GM19035 (cell line): ENCODE measurements around the gene ZNF593OS.

ENCODE experiments used
- ATAC-seq: cut with Tn5 transposase; IDR thresholded peaks from one replicate; pipeline ENCODE4 v1.9.1; 2021; ENCODE audit not compliant: unreplicated experiment

The ZNF593OS gene

DNA sequence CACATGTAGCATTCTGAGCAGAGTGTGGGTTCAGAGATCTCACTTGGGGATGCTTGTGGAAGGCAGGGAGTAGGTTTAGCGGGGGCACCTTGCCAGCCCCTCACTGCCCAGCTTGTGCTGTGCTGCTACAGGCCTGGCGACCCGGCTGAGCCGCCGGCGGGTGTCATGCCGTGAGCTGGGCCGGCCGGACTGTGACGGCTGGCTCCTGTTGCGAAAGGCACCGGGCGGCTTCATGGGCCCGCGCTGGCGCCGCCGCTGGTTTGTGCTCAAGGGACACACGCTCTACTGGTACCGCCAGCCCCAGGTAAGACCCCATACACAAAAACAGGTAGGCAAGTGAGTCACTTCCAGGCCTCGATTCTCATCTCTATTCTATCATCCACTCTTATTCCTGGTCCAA lies 13.3 kb upstream of the ZNF593OS start:
- ATAC-seq: no peak

DNA sequence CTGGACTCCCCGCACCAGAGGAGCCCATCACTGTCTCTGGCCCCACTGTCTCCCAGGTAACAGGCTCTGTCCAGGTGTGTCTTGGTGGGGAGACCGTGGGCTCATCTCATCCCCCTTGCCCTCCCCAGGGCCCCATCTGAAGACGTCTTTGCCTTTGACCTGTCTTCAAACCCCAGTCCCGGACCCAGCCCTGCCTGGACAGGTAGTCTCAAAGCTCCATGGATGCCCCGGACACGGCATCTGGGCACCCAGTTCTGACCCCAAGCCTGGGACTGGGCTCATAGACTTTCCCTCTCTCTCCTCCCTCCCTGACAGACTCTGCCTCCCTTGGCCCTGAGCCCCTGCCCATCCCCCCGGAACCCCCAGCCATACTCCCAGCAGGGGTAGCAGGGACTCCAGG lies 12.5 kb upstream of the ZNF593OS start:
- ATAC-seq: no peak

DNA sequence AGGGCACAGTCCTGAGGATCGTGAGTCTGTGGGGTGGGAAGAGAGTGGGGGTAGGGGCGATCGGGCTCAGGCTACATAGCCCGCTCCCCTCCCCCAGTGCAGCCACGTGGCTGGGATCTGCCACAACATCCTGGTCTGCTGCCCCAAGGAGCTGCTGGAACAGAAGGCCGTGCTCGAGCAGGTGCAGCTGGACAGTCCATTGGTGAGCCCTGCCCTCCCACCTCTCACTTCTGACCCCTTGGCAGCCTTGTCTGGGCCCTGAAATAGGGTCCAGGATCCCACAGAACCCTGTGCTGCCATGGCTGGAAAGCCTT lies 10.7 kb upstream of the ZNF593OS start:
- ATAC-seq: no peak

DNA sequence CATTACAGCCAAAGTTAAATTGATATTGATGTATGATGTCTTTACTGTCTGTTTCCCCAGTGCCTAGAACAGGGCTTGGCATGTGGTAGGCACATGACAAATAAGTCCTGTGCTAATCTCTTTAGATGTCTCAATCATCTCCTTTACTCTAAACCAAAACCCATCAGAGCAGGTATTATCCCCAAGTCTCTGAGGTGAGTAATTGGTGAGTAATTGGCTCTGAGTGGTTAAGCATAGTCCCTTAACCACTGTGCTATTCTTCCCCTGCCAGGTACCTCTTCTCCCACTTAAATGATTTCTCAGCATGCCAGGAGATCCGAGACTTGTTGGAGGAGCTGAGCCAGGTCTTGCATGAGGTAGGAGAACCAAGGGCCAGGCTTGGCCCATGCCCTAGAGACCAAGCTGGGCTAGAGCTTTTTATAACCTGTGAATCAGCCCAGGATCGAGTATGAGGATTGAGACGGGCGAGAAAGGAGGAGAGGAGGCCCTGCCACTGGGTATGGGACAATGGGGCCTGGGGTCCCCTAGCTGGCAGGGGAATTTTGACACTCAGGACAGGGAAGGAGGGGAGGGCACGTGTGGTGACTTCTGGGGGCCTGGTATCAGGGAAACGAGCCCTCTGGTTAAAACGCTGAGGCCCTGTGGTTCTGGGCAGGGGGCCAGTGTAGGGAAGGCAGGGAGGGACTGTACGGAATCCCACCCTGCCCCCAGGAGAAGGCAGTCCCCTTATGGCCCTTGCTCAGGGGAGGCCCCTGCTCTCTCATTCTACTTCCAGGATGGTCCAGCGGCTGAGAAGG lies 10.2 kb upstream of the ZNF593OS start:
- ATAC-seq: no peak

DNA sequence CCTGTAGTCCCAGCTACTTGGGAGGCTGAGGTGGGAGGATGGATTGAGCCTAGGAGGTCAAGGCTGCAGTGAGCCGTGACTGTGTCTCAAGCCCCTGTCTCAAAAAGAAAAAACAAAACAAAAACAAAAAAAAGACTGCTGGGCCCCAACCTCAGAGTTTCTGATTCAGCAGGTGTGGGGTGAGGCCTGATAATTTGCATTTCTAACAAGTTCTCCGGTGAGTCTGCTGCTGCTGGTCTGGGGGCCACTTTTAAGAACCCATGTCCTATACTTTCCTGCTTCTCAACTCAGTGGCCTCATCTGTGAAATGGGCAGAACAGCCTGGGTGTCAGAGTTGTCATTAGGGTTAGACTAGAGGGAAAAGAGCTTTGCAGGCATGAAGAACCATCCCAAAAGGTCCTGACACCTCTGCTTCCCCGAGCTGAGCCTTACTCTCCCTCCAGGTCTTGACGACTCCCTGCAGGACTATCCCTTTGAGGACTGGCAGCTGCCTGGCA lies 8.4 kb upstream of the ZNF593OS start:
- ATAC-seq: no peak

DNA sequence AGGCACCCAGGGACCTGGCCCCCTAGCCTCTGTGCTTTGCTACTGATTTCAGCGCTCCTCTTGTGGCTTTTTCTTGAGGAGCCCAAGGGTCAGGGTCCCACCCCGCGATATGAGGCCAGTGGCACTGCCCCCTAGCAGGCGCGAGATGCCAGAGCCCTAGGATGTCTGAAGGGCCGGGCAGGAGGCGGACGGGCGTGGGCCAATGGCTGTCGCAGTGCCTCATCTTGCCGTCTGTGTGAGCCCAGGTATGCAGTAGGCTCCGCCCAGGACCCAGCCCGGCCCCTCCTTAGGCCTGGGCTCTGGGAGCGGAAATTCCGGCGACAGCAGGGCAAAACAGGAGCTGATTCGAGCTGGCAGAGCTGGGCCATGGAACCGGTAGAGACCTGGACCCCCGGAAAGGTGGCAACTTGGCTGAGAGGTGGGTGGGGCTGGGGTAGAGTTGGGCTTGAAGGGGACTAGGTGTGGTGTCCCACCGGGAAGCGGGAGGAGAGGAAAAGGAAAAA lies 5.6 kb upstream of the ZNF593OS start, which contains the start of gene CNKSR1:
TSS of gene CNKSR1 (plus strand) at position 310 of the 503 bp plus-strand sequence. CDS start at position 367, 57 bp downstream.
- ATAC-seq: no peak

DNA sequence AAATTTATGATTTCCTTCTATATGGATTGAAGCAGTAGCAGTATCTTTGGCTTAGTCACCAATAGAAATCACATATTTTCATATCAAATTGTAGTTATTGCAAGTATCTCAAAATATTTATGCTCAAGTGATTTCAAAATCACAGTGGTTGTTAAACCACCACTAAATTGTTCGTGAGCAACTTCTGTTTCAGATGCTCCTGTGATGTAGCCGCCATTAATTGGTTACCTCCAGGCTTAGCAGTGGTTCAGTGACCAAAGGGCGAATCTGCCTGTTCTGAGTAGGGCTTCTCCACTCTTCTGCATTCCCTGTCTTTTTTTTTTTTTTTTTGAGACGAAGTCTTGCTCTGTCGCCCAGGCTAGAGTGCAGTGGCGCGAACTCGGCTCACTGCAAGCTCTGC lies 3.7 kb upstream of the ZNF593OS start:
- ATAC-seq: no peak

DNA sequence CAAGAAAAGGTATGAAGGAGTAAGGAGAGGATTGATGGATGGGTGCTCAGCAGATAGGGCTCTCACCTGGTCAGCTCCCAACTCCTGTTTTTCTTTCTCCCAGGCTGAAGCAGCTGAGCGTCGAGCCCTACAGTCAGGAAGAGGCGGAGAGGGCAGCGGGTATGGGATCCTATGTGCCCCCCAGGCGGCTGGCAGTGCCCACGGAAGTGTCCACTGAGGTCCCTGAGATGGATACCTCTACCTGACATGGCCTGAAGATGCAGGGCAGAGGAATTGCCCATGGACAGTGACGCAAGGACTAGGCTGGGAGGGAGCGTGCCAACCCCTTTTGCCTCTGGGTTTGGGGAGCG lies 1.2 kb downstream of the ZNF593OS start:
- ATAC-seq: no peak

DNA sequence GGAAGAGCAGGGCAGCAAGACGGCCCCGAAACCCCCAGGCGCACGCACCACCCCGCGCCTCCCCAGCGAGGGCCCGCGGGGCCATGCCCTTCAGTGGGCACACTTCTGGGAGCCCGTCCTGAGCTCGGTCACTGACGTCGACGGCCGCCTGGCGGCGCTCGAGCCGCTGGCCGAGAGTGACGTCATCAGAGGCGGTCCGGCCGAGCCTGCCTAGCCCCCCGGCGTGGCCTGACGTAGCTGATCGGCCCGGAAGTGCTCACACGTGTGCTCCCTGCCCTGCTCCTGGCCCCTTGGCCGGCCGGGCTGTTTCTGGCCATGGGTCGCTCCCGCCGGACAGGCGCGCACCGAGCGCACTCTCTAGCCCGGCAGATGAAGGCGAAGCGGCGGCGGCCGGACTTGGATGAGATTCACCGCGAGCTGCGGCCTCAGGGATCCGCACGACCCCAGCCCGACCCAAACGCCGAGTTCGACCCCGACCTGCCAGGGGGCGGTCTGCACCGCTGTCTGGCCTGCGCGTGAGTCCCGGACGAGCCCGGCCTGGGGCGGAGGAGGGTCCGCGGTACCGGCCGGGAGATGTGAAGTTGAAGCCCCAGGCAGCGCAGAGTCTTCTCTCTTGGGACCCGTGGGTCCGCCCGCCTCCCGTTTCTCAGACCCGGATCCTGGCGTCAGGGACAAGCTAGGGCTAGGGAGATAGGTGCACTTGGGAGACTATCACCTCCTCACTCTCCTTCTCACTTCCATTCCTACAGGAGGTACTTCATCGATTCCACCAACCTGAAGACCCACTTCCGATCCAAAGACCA lies 1.8 kb downstream of the ZNF593OS start, which contains the start of gene ZNF593:
TSS of gene ZNF593 (plus strand) at position 240 of the 803 bp plus-strand sequence. CDS start at position 316, 76 bp downstream.
- ATAC-seq: peak; percentile 94

DNA sequence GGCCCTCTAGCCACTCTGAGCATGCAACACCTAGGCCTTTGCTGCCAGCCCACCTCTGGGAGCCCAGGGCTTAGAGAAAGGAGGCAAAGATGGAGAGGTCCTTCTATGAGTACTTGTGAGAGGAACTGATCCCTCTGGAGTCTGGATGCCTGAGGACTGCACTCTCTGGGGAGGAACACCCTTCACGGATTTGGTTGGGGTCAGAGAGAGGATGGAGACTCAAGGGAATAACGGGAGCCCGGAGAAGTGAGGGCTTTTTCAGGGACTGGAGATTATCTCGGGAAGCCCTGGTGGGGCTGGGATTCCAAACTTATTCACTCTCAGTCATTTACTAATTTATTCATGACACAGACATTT lies 2.5 kb downstream of the ZNF593OS start:
- ATAC-seq: no peak

DNA sequence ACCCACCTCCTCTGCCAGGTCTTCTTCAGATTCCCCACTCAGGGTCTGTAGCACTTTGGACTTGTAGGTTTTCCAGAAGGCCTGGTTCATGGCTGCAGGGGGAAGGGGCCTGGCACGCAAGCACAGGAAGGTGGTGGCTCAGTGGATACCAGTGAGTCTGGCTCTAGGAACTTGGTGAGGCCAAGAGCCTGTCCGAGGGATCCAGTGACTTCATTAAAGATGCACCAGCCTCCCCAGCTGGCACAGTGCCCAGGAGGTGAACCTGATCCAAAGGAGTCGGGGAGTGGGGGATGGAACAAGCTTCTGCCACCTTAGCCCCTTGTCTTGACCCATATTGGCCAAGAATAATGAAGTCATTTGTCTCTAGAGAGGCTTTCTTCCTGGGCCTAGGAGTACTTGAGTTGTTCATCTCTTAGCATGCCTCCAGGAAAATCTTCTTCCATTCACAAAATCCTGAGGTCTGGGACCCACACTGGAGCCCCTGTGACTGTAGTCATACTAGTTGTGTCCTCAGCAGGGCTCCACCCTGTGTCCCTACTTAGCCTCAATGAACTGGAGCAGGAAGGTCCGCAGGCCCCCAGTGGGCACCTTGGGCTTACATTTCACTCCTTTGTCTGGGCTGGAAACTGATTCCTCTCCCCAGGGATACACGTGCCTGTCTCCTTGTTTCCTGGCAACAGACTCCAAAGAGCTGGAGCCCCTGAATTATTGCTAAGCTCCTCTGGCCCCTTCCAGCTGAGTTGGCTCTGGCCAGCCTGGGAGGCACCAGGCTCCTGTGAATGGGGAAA lies 3.0 kb downstream of the ZNF593OS start, which contains the start of gene C1orf232:
TSS of gene C1orf232 (minus strand) at position 554 of the 788 bp plus-strand sequence. CDS start at position 90, 464 bp downstream.
- ATAC-seq: no peak

DNA sequence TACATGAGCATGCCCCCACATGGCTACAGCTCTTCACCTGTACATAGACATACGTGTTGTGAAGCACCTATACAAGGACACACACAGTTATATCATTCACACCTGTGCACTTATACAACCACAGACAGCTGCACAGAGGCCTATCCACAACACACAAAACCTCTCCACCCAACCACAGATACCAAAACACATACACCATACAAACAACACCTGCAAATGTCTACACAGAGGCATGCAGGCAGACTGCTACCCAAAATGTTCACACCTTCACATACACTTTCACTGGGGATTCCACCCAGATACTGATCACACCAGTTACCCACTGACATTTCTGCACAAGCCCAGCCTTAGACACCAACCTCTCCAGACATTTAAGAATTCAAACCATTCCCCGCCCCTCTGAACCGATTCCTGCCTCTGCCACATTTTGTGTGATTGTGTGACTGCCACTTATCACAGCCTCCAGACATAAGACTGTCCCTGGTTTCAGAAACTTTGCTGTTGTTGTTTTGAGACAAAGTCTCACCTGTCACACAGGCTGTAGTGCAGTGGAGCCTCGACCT lies 4.8 kb downstream of the ZNF593OS start:
- no peak for ATAC-seq

DNA sequence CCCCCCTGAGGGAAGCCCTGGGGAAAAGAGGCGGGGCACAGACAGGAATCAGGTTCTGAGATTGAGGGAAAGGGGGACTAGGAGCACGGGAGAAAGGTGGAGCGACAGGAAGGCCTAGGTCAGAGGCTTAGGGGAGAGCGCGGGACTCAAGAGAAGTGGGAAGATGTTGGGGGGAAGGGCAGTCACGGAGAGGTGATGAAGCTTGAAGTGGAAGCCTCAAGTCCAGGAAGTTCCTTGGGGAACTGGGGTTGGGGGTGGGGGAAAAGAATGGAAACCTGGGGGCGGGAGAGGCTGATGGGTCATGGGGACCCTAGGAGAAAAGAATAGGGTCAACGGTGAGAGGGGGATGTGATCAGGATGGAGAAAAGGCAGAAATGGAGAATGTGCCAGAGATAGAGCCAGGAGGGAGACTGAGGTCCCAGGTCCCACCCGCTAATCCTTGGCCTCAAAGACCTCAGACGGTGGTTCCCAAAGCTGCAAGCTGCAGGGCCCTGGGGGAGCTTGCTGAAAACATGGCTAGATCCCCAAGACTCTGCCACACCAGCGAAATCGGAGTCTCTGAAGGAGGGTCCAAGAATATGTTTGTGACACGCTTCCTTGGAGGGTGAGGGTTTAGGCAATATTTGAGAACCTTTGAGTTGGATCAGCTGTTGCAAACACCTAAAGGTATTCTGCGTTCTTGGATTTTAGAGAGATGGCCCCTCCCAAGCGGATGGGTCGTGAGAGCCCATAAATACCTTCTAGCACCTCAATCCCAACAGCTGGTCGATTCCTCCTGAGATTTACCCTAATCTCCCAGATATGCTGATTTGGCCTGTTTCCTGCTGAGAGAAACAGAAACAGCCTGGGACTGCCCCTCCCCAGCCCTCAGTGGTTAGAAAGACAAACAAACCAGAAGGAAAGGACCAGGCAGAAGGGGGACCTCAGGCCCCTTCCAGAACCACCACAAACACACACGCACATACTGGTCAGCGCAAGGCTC lies 6.5 kb downstream of the ZNF593OS start:
- no peak for ATAC-seq

DNA sequence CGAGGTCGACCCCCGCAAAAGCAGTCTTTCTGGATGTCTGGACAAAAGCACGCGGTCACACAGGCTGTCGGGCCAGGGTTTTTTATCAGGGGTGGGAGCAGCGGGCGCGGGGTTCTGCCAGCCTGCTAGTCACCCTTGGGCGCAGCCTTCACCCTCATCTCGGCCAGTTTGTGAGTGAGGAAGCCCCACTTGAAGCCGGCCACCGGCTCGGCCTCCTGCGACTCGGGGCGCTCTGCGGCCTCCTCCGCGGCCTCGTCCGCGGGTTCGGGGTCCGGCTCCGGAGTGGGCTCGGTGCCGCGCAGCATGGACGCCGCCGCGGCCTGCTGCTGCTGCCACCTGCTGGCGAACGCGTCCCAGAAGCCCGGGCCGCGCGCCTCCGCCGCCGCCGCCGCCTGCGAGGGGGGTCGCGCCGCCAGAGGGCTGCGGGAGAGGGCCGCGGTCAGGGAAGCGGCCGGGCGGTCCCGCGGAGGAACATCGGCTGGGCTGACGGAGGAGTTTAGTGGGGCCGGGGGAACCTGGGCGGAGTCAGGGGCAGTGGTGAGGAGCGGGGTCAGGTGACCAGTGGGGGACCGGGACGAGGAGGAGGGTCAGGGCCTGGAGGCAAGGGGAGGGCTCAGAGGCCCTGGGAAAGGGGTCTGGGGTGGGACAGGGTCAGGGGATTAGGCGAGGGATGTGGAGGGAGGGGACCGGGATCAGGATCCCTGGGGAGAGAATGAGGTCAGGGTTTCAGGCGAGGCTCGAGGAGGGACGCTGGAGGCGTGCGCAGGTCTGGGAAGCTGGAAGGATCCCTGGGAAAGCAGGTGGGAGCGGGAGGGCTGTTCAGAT lies 7.4 kb downstream of the ZNF593OS start:
- ATAC-seq: no peak

DNA sequence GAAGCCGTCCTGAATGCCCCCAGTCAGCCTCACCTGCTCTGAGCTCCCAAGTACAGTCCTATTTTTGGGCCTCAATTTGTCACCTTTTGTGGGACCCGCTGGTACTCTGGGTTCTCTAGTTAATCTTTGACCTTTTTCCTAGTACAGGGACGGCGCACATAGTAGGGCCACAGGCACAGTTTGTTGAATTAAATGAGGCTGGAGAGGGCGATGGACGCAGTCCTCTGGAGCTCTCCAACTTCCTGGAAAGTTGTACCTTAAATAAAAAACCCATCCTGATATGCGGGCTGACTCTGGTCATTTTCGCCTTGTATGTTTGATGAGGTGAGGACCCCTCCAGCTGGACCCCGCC lies 8.0 kb downstream of the ZNF593OS start:
- no peak for ATAC-seq

DNA sequence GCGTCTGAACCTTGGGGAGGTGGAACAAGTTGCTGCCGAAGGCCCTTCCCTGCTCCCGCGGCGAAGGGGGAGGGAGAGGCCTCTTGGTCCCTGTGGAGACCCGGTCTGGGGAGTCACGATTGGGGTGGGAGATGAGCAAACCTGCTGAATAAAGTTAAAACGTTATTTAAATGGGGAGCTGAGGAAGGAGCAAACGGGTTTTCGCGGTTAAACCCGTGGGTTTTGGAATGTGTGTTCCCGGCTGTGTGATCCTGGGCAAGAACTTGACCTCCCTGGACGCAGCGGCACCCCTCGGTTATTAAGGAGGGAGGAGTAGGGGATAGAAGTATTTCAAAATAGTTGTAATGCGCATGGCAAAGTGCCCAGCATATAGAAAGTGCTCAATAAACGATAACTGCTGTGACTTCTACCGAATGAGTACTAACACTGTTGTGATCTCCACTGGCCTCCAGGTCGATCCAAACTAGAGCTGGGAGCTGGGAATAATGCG lies 9.4 kb downstream of the ZNF593OS start:
- ATAC-seq: no peak

DNA sequence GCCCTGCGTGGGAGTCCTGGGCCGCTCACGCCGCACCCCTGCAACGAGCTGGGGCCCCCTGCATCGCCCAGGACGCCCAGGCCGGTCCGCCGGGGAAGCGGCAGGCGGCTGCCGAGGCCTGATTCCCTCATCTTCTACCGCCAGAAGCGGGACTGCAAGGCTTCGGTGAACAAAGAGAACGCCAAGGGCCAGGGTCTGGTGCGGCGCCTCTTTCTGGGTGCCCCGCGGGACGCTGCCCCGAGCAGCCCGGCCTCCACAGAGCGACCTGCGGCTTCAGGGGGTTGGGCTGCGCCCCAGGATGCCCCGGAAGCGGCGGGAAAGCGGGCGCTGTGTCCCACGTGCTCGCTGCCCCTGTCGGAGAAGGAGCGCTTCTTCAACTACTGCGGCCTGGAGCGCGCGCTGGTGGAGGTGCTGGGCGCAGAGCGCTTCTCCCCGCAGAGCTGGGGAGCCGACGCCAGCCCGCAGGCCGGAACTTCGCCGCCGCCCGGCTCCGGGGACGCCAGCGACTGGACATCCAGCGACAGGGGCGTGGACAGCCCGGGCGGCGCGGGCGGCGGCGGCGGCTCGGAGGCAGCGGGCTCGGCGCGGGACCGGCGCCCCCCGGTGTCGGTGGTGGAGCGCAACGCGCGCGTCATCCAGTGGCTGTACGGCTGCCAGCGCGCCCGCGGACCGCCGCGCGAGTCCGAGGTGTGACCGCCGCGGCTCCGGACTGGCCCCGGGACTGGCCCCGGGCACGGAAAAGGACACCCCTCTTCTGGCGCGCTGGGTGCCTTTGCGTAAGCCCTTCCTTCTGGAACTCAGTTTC lies 10.0 kb downstream of the ZNF593OS start:
- ATAC-seq: no peak
